Amniotic stem cell (primary cell): ENCODE results near the gene ANKFY1.
A peak's percentile ranks its signal among the peaks of the same experiment; 100 is the strongest.
"Not testable (repeated sequence)": the region's sequence is repeated elsewhere in the genome, so short reads cannot be mapped to it uniquely, and the experiment has no call there.

Experiments used
- DNase-seq: peaks from one replicate; lab custom pipeline; 2025; lab: John Stamatoyannopoulos, UW

The ANKFY1 gene

DNA sequence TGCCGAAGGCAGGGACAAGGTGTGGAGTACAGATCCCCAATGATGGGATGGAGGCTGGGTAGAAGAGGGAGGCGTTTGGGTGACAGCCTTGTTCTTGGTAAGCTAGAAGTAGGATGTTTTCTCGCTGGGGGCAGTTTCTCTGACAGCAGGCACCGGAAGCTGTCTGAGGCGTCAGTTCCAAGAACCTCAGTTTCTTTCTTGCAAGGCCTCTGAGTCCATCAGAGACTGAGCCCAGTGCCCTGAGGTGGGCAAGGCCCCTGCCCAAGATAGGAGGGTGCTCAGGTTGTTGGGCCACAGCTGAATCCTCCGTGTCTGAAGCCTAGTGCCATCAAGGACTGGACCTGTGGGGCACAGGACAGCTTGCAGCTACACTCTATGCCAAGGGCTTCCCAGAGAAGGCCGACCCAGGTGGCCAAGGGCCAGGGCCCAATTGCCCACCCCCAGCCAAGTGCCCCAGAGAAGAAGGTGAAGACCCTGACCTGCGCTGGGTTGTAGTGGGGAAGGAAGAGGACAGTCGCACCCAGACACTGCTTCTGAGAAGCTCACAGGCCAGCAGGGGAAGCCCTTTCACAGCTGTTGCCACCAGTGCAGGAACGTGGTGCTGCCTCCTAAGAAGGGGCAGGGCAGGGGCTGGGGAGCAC lies 107.7 kb downstream of the ANKFY1 start:
- no peak for DNase-seq

GRCh38 chr17:4154201-4154600 lies 109.6 kb downstream of the ANKFY1 start:
- no peak for DNase-seq

DNA sequence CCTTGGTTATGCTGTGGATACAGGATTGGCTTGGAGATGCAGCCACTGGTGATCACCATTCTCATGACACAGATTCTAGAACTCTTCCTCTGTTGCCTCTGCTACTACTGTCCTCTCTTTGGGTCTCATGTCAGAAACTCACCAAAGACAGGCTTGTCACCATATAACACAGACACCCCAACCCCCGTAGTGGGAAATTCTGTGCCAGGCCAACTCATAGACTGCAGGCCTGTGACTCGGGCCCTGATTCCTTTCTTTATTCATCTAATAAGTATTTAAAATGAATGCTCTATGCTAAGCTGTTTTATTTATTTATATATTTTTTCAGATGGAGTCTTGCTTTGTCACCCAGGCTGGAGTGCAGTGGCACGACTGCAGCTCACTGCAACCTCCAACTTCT lies 111.3 kb downstream of the ANKFY1 start:
- peak; percentile 41 for DNase-seq

DNA sequence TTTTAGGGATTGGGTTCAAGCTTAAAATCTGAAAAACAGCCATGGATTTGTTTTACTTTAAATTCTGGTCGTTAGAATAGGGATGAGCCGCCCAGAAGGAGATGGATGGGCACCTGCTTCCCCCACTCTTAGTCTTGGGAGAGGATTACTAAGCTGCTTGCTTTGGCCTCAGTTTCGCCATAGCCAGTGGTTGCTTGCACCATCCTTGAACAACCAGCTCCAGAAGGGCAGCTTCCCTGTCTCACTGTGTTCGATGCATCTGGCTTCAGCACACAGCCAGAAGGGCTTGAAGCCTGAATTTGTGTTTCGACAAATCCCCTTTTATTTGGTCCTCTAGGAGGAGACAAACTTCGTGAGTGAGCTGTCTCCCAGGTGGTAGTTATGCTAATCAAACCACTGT lies 113.7 kb downstream of the ANKFY1 start:
- DNase-seq: no peak

DNA sequence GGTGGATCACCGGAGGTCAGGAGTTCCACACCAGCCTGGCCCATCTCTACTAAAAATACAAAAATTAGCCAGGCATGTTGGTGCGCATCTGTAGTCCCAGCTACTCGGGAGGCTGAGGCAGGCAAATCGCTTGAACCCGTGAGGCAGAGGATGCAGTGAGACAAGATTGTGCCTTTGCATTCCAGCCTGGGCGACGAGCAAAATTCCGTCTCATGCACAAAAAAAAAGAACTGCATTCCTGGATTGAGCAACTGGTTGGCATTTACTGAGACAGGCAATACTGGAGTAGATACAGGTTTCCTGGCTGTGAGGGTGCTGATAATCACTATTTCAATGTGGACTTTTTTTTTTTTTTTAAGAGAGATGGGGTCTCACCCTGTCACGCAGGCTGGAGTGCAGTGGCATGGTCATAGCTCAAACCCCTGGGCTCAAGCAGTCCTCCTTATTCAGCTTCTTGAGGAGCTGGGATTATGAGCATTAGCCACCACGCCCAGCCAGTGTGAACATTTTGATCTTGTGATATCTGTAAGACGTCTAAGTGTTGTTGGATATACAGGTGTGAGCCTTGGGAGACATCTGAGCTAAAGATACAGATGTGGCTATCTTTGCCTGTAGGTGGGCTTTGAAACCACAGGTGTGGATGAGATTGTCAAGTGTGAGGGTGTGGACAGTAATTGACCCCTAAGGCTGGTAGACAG lies 115.0 kb downstream of the ANKFY1 start:
- DNase-seq: no peak

- DNase-seq: no peak
These were observed 115.9 kb downstream of the ANKFY1 start for GRCh38 chr17:4147751-4148310.

- no peak for DNase-seq
These were observed 117.1 kb downstream of the ANKFY1 start for GRCh38 chr17:4146641-4147040.

DNA sequence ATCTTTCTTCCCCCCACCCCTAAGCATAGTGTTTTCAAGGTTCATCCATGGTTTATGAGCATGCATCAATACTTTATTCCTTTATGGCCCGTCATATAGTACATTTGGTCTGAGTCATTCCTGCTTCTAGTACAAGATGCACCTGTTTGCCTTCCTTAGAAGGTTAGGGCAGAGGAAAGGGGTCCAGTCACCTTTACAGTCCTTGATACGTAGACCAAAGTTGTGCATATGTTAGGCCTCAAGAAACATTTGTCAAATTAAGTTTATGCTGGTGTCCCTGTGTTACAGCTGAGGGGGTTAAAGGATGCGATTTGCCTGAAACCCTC lies 119.4 kb downstream of the ANKFY1 start:
- DNase-seq: no peak

- peak; percentile 45 for DNase-seq
These were observed 120.0 kb downstream of the ANKFY1 start for GRCh38 chr17:4143563-4144421.

DNA sequence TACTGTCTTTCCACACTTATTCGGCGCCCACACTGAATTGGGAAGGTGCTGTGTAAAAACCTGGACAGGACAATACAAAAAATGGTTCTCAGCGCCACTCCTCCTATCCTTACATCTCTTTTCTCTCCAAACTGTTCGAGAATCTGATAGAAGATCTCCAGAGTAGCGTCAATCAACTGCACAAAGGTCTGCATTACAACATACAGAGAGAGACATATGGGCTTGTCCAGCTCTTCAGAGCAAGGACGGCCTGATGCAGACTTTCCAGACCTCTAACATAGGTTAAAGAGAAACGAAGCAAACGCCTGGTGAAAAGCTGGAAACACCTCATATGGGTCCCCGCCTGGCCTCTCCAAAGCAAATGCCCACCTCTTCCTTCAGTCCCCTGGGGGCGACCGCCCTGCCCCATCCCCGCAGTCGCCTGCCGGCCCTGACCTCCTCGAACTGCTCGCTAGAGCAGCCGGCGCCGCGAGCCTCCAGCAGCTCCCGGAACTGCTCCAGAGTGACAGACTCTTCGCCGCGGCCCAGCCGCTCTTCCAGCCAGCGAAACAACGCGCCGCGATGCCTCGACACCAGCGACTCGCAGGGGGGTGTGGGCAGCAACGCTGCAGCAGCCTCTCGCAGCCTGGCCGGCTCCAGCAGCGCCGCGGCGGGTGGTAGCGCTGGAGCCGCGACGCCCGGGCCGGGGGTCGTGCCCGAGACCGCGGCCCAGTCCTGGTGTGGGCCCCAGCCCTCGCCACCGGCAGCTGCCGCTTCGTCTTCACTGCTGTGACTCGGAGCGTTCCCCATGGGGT lies 121.5 kb downstream of the ANKFY1 start:
- no peak for DNase-seq

GRCh38 chr17:4140125-4140524 lies 123.7 kb downstream of the ANKFY1 start:
- DNase-seq: no peak

GRCh38 chr17:4138906-4139526 lies 124.8 kb downstream of the ANKFY1 start:
- not testable (repeated sequence) for DNase-seq

- no peak for DNase-seq
These were observed 127.4 kb downstream of the ANKFY1 start for GRCh38 chr17:4136373-4136772.

GRCh38 chr17:4135489-4135888 lies 128.3 kb downstream of the ANKFY1 start:
- no peak for DNase-seq

DNA sequence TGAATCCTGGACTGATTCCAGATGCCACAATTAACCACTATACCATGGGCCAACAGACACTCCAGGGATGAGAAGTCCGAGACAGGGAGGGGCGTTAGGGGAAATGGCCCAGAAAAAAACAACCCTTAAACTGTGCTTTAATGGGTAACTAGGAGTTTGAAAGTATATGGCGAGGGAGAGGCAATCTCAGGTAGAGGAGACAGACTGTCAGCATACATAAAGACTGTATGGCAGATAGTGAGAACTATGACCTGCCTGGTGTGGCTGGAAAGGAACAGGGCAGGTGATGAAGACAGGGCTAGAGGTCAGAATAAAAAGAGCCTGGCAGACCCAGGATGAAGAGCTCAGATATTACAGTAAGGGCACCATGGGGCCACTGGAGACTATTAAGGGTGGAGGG lies 129.1 kb downstream of the ANKFY1 start:
- no peak for DNase-seq

DNA sequence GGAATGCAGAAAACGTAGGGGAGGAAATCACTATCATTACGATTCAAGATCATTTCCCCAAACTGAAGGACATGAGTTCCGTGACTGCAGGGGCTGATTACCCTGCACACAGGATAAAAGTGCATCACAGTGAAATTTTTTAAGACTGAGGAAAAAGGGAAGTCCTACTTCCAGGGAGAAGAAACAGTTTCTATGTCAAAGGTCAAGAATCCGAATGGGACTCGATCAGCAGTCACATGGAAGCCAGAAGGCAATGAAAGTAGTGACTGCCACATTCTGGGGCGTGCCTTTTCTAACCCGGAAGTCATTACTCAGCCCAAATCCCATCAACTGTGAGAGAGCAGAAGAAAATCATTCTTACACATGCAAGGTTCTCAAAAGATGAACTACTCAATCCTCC lies 133.1 kb downstream of the ANKFY1 start:
- no peak for DNase-seq

GRCh38 chr17:4127555-4127954 lies 136.2 kb downstream of the ANKFY1 start:
- DNase-seq: no peak

DNA sequence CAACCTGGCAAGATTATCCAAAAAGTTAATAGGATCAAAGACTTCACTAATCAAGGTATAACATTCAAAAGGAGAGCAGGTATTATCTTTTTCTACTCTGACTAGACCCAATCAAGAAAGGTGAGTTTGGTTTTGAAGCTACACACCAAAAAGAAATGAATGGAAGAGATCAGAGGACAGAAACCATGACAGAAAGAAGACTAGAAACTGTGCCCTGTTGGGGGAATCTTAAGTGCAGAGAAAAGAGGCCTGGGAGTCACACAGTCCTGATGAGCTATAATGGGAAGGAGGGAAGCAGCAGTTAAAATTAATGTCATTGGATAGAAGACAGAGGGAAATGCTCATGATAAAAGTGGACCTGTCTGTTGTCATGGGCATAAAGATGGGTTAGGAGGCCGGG lies 138.2 kb downstream of the ANKFY1 start:
- DNase-seq: no peak

- no peak for DNase-seq
These were observed 138.8 kb downstream of the ANKFY1 start for GRCh38 chr17:4124999-4125398.

- DNase-seq: no peak
These were observed 143.4 kb downstream of the ANKFY1 start for GRCh38 chr17:4120332-4120731.

- DNase-seq: no peak
These were observed 144.5 kb downstream of the ANKFY1 start for GRCh38 chr17:4119299-4119698.
